Measurements from ENCODE around the gene RAB26. TPM values are rescaled to one million over a fixed set of nuclear protein-coding genes. Genes with fewer than 3 reads are reported as not detected.
A peak's percentile ranks its signal among the peaks of the same experiment; 100 is the strongest.
"Not testable (repeated sequence)": the region's sequence is repeated elsewhere in the genome, so short reads cannot be mapped to it uniquely, and the experiment has no call there.

Gene RAB26
- polyA plus RNA-seq, 1 experiment, result 3.6 TPM

- ChIA-PET CTCF (no interaction called here), POLR2A (no interaction called here)
- DNase-seq (ENCODE audit: low read depth, low spot score), result no peak
- TF ChIP-seq CTCF (IDR thresholded peaks at IDR 0.05; ENCODE audit: low read depth, low read length), result no peak
- Histone ChIP-seq H3K9me3 (ENCODE audit: control insufficient read depth, insufficient read depth, low read length) (no peaks in the 10 kb centered on the region; the same call in 1 of the 2 replicates), H3K27me3 (ENCODE audit: control insufficient read depth, insufficient read depth, low read length) (no peaks in the 10 kb centered on the region), H3K27ac (ENCODE audit: low read depth, low read length) (no peak overlapping the region), H3K4me3 (ENCODE audit: low read depth, low read length) (no peak overlapping the region)
Observed at GRCh38 chr16:2115591-2115973, 32.8 kb upstream of the RAB26 start.

- H3K27me3 ChIP-seq (ENCODE audit: control insufficient read depth, insufficient read depth, low read length); DNase-seq (ENCODE audit: low read depth, low spot score); H3K4me3 ChIP-seq (ENCODE audit: low read depth, low read length); POLR2A ChIA-PET; H3K9me3 ChIP-seq (ENCODE audit: control insufficient read depth, insufficient read depth, low read length); H3K27ac ChIP-seq (ENCODE audit: low read depth, low read length); CTCF ChIA-PET: not testable (repeated sequence)
Observed at GRCh38 chr16:2116428-2116827, 32.0 kb upstream of the RAB26 start.

DNA sequence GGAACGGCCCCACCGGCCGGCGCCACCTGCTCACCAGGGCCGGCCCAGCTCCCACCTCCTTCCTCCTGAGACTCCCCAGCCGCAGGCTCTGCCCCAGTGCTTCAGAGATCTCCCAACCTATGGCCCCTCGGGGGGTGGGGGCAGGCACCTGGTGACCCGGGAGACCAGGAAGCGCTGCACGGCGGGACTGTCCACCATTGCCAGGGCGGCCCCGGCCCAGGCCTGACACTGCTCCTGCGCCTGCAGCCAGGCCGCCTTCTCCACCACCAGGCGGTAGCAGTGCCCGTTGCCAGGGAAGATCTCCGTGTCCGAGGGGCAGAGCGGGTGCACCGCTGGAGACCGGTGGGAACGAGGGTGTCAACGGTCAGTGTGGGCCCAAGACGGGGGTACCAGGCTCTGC, 31.1 kb upstream of the RAB26 start:
- H3K27ac ChIP-seq (ENCODE audit: low read depth, low read length); DNase-seq (ENCODE audit: low read depth, low spot score); H3K4me3 ChIP-seq (ENCODE audit: low read depth, low read length); H3K9me3 ChIP-seq (ENCODE audit: control insufficient read depth, insufficient read depth, low read length); POLR2A ChIA-PET; CTCF ChIA-PET; H3K27me3 ChIP-seq (ENCODE audit: control insufficient read depth, insufficient read depth, low read length): not testable (repeated sequence)

- H3K4me3 ChIP-seq (ENCODE audit: low read depth, low read length); H3K9me3 ChIP-seq (ENCODE audit: control insufficient read depth, insufficient read depth, low read length); CTCF ChIA-PET; H3K27ac ChIP-seq (ENCODE audit: low read depth, low read length); POLR2A ChIA-PET; H3K27me3 ChIP-seq (ENCODE audit: control insufficient read depth, insufficient read depth, low read length); DNase-seq (ENCODE audit: low read depth, low spot score): not testable (repeated sequence)
Observed at GRCh38 chr16:2117960-2118722, 30.3 kb upstream of the RAB26 start.

GRCh38 chr16:2121325-2121724, 27.1 kb upstream of the RAB26 start:
- ChIA-PET CTCF (interaction anchor here (0.7 to 2.7 kb wide), 3 partner anchors 19 to 100 kb away, joined by 5 to 20 read pairs (median 6); no protein-coding TSS in a partner anchor), POLR2A (interaction anchor here (1.0 kb wide), 1 partner anchor 19 kb away, joined by 3 read pairs; no protein-coding TSS in a partner anchor)
- H3K9me3 ChIP-seq (ENCODE audit: control insufficient read depth, insufficient read depth, low read length); H3K27me3 ChIP-seq (ENCODE audit: control insufficient read depth, insufficient read depth, low read length); H3K27ac ChIP-seq (ENCODE audit: low read depth, low read length); H3K4me3 ChIP-seq (ENCODE audit: low read depth, low read length); DNase-seq (ENCODE audit: low read depth, low spot score): not testable (repeated sequence)
- peak; percentile 38 for TF ChIP-seq CTCF (IDR thresholded peaks at IDR 0.05; ENCODE audit: low read depth, low read length)

- Histone ChIP-seq H3K9me3 (ENCODE audit: control insufficient read depth, insufficient read depth, low read length) (no peaks in the 10 kb centered on the region), H3K27me3 (ENCODE audit: control insufficient read depth, insufficient read depth, low read length) (no peaks in the 10 kb centered on the region), H3K27ac (ENCODE audit: low read depth, low read length) (no peak overlapping the region), H3K4me3 (ENCODE audit: low read depth, low read length) (no peak overlapping the region)
- no peak for TF ChIP-seq CTCF (IDR thresholded peaks at IDR 0.05; ENCODE audit: low read depth, low read length)
- ChIA-PET POLR2A (interaction anchor here (1.0 kb wide), 1 partner anchor 18 kb away, joined by 3 read pairs; no protein-coding TSS in a partner anchor), CTCF (interaction anchor here (1.3 to 2.7 kb wide), 2 partner anchors 18 to 31 kb away, joined by 6 to 20 read pairs; no protein-coding TSS in a partner anchor)
- no peak for DNase-seq (ENCODE audit: low read depth, low spot score)
Observed at GRCh38 chr16:2121853-2122252, 26.6 kb upstream of the RAB26 start.

All from AG04450 (cell line).